ENCODE results near the gene FGFR3.
"Not testable (repeated sequence)": the region's sequence is repeated elsewhere in the genome, so short reads cannot be mapped to it uniquely, and the experiment has no call there.

The FGFR3 gene

GRCh38 chr4:1822568-1823544, 29.8 kb downstream of the FGFR3 start:
- no peak for DNase-seq

- no peak for DNase-seq
Observed at GRCh38 chr4:1823545-1823932, 30.4 kb downstream of the FGFR3 start.

GRCh38 chr4:1824746-1825145, 31.7 kb downstream of the FGFR3 start:
- DNase-seq: no peak

GRCh38 chr4:1825326-1825725, 32.2 kb downstream of the FGFR3 start:
- no peak for DNase-seq

- DNase-seq: no peak
Observed at GRCh38 chr4:1826531-1827350, 33.6 kb downstream of the FGFR3 start.

GRCh38 chr4:1830234-1830633, 37.1 kb downstream of the FGFR3 start:
- DNase-seq: no peak

- no peak for DNase-seq
Observed at GRCh38 chr4:1830642-1831228, 37.6 kb downstream of the FGFR3 start.

GRCh38 chr4:1831331-1831730, 38.2 kb downstream of the FGFR3 start:
- no peak for DNase-seq

GRCh38 chr4:1832690-1833089, 39.6 kb downstream of the FGFR3 start:
- no peak for DNase-seq

GRCh38 chr4:1833307-1834046, 40.4 kb downstream of the FGFR3 start:
- DNase-seq: no peak

GRCh38 chr4:1834047-1834775, 41.1 kb downstream of the FGFR3 start:
- peak; percentile 80 for DNase-seq

- not testable (repeated sequence) for DNase-seq
Observed at GRCh38 chr4:1835836-1836235, 42.7 kb downstream of the FGFR3 start.

GRCh38 chr4:1836650-1837049, 43.6 kb downstream of the FGFR3 start:
- no peak for DNase-seq

- no peak for DNase-seq
Observed at GRCh38 chr4:1837069-1837468, 44.0 kb downstream of the FGFR3 start.

GRCh38 chr4:1839282-1839681, 46.2 kb downstream of the FGFR3 start:
- DNase-seq: no peak

GRCh38 chr4:1841201-1841886, 48.3 kb downstream of the FGFR3 start:
- DNase-seq: no peak

GRCh38 chr4:1841887-1842210, 48.8 kb downstream of the FGFR3 start:
- no peak for DNase-seq

- DNase-seq: no peak
Observed at GRCh38 chr4:1842339-1842895, 49.3 kb downstream of the FGFR3 start.

- DNase-seq: peak; percentile 33
Observed at GRCh38 chr4:1842993-1843448, 49.9 kb downstream of the FGFR3 start.

- DNase-seq: no peak
Observed at GRCh38 chr4:1843852-1844251, 50.8 kb downstream of the FGFR3 start.

GRCh38 chr4:1844618-1845017, 51.5 kb downstream of the FGFR3 start:
- not testable (repeated sequence) for DNase-seq

All from kidney glomerular epithelial cell (primary cell).